CD4-positive, alpha-beta T cell treated with Interleukin-15 for 4 hours (primary cell): ENCODE results near the gene CHCHD2.
"Not testable (repeated sequence)": the region's sequence is repeated elsewhere in the genome, so short reads cannot be mapped to it uniquely, and the experiment has no call there.

ENCODE experiments used
- DNase-seq: peaks from one replicate; pipeline ENCODE4 v3.0.0-alpha.2; 2020; ENCODE audit warnings: low spot score

CHCHD2 gene

GRCh38 chr7:56083150-56083785 lies 23.0 kb downstream of the CHCHD2 start:
- DNase-seq = no peak

GRCh38 chr7:56081626-56082340 lies 24.5 kb downstream of the CHCHD2 start:
- DNase-seq = no peak

- not testable (repeated sequence) for DNase-seq
These were observed 25.4 kb downstream of the CHCHD2 start for GRCh38 chr7:56080726-56081435.

GRCh38 chr7:56079450-56080185 lies 26.7 kb downstream of the CHCHD2 start:
- no peak for DNase-seq

- DNase-seq = no peak
These were observed 28.1 kb downstream of the CHCHD2 start for GRCh38 chr7:56078196-56078595.

GRCh38 chr7:56077681-56078080 lies 28.6 kb downstream of the CHCHD2 start:
- DNase-seq = no peak

GRCh38 chr7:56074371-56074791 lies 31.9 kb downstream of the CHCHD2 start:
- DNase-seq = peak; percentile 75

- not testable (repeated sequence) for DNase-seq
These were observed 39.9 kb downstream of the CHCHD2 start for GRCh38 chr7:56066376-56066775.

GRCh38 chr7:56063882-56064625 lies 42.2 kb downstream of the CHCHD2 start, which contains the start of gene SUMF2:
TSS of gene SUMF2 (plus strand) at chr7:56064286. CDS start at chr7:56064312, 26 bp downstream.
- DNase-seq = peak; percentile 86

- DNase-seq = no peak
These were observed 42.8 kb downstream of the CHCHD2 start for GRCh38 chr7:56063500-56063881.

GRCh38 chr7:56062382-56062781 lies 43.9 kb downstream of the CHCHD2 start:
- peak; percentile 16 for DNase-seq

GRCh38 chr7:56053993-56054392 lies 52.3 kb downstream of the CHCHD2 start:
- no peak for DNase-seq

- DNase-seq = no peak
These were observed 52.9 kb downstream of the CHCHD2 start for GRCh38 chr7:56053379-56053778.
